ENCODE data around the gene LRRC55. TPM values are rescaled to one million over a fixed set of nuclear protein-coding genes. Genes with fewer than 3 reads are reported as not detected.

Gene LRRC55
- total and polyA plus RNA-seq, 2 experiments from 2014 or later: 0.15 to 1.5 TPM

- TF ChIP-seq POLR2AphosphoS5 (IDR thresholded peaks at IDR 0.05; ENCODE audit: low read depth) (no peak), ETS1 (IDR thresholded peaks at IDR 0.05) (no peak), JUNB (IDR thresholded peaks at IDR 0.05; ENCODE audit: unreplicated experiment) (no peak)
Measured at GRCh38 chr11:57199330-57199729, 17.6 kb downstream of the LRRC55 start (continued).

- ATAC-seq (no peak), DNase-seq (ENCODE audit: low spot score) (no peak)
- peaks cover 22% of the 10 kb centered on the region for H3K4me1 Mint-ChIP-seq
- no peaks in the 10 kb centered on the region for H3K36me3 Mint-ChIP-seq (ENCODE audit: low read depth)
- Histone ChIP-seq H3K4me2 (no peak overlapping the region), H3K27ac (ENCODE audit: low read depth) (no peak overlapping the region), H3K4me1 (ENCODE audit: insufficient read depth) (peaks cover 15% of the 10 kb centered on the region), H3K4me3 (no peak overlapping the region), H3K36me3 (ENCODE audit: insufficient read depth) (no peaks in the 10 kb centered on the region; the same call in 1 of the 2 replicates), H3K9me2 (ENCODE audit: insufficient read depth) (peaks cover 17% of the 10 kb centered on the region; the same call in 1 of the 2 replicates), H3K79me2 (replicated peaks; ENCODE audit: insufficient read depth) (no peaks in the 10 kb centered on the region), H3K27me3 (ENCODE audit: insufficient read depth) (no peaks in the 10 kb centered on the region), H4K20me1 (replicated peaks; ENCODE audit: insufficient read depth) (no peaks in the 10 kb centered on the region), H2AFZ (no peak overlapping the region), H3F3A (replicated peaks; ENCODE audit: low read depth) (0 out of 2 replicates have a peak, but pooled peaks cover 4% of the 10 kb centered on the region)
- H3K27me3 Mint-ChIP-seq (ENCODE audit: insufficient read depth, low read depth, poor library complexity): peaks cover 2% of the 10 kb centered on the region
- no peak overlapping the region for H3K27ac Mint-ChIP-seq
- H3K9me3 Mint-ChIP-seq: peaks cover 3% of the 10 kb centered on the region; the same call in 2 of the 3 replicates
- TF ChIP-seq CREB1 (CRISPR knock-in tag; IDR thresholded peaks at IDR 0.05; ENCODE audit: low read depth): no peak
- no peak for TF ChIP-seq REST (IDR thresholded peaks at IDR 0.05; ENCODE audit: unreplicated experiment)
- TF ChIP-seq JUNB (IDR thresholded peaks at IDR 0.05; ENCODE audit: unreplicated experiment): no peak
- TF ChIP-seq NANOG (IDR thresholded peaks at IDR 0.05; ENCODE audit: borderline replicate concordance): no peak
- TF ChIP-seq ZNF462 (CRISPR knock-in tag; IDR thresholded peaks at IDR 0.05): no peak
- no peak for TF ChIP-seq STAT1 (IDR thresholded peaks at IDR 0.05; ENCODE audit: unreplicated experiment)
- no peak for TF ChIP-seq CTCF (conservative IDR thresholded peaks at IDR 0.05; ENCODE audit: low read depth in 2 of 2)
- TF ChIP-seq ZNF331 (CRISPR knock-in tag; IDR thresholded peaks at IDR 0.05; ENCODE audit: low read depth): no peak
- TF ChIP-seq EZH2phosphoT487 (IDR thresholded peaks at IDR 0.05; ENCODE audit: unreplicated experiment): no peak
- no peak for TF ChIP-seq EZH2 (IDR thresholded peaks at IDR 0.05; ENCODE audit: low read depth, unreplicated experiment)
- no peak overlapping the region for H3K4me3 Mint-ChIP-seq
Measured at GRCh38 chr11:57200917-57201316, 19.2 kb downstream of the LRRC55 start.
